Mesothelial cell of epicardium (in vitro differentiated cells): ENCODE measurements around the gene STK39. TPM values are rescaled to one million over a fixed set of nuclear protein-coding genes. Genes with fewer than 3 reads are reported as not detected.

Experiments
- DNase-seq, 2 experiments: peaks; one replicate each; pipeline ENCODE4 v3.0.0; 2021; ENCODE audit warnings: low spot score in 2 of 2; ENCODE audit not compliant: unreplicated experiment in 2 of 2
- H3K27ac Mint-ChIP-seq: 2 replicates; pipeline ENCODE4 v1.8.0; 2021; ENCODE audit warnings: mixed read lengths
- H3K27me3 Mint-ChIP-seq: 2 replicates; pipeline ENCODE4 v1.8.0; 2021; ENCODE audit warnings: low read depth, mixed read lengths
- H3K36me3 Mint-ChIP-seq: 2 replicates; pipeline ENCODE4 v1.8.0; 2021; ENCODE audit warnings: mixed read lengths
- H3K4me1 Mint-ChIP-seq: 2 replicates; pipeline ENCODE4 v1.8.0; 2021; ENCODE audit warnings: mixed read lengths
- H3K4me3 Mint-ChIP-seq: 2 replicates; pipeline ENCODE4 v1.8.0; 2021; ENCODE audit warnings: mild to moderate bottlenecking, moderate library complexity, mixed read lengths
- H3K9me3 Mint-ChIP-seq: 2 replicates; pipeline ENCODE4 v1.8.0; 2021; ENCODE audit warnings: mixed read lengths
- total RNA-seq: library from RNA; stranded (reverse); gene quantifications from 3 replicates; pipeline ENCODE4 v1.2.1, GENCODE V29; 2021
- TF ChIP-seq, protein P1 (sequence below): fragments of 200-600 bp; sonication (generic); IDR thresholded peaks from one replicate; pipeline ENCODE4 v1.5.0; 2021; ENCODE audit warnings: antibody characterized with exemption; ENCODE audit not compliant: unreplicated experiment

Gene STK39
- total RNA-seq, 1 donor from 2014 or later: 18.7 TPM

DNA sequence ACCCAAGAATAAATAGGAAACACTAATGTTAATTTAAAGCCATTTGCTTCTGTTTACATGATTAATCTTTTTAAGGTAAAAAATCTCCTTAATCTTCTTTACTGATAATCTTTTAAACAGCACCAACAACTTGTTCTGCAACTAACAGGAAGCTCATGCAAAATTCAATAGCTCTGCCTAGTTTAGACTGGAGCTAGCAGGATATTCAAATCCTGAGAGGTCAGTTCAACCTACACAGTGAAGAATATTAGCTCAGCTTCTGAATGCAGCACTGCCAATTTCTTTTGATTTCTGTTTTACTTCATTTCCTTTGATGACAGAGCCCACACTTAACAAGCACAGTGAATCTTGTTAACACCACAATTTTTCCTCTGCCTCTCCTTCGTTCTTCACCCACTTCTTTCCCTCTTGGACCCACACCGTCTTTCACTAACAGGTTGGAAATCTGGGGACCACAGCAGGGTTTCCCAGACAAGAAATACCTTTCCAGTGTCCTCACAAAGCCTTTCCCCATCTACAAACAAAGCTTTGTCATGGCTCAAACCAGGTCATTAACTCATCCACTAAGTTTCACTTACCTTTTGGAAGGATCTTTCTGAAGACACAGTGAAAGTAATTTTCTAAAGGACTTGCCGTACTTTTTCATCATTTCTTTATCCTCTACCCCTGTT lies 109.8 kb downstream of the STK39 start:
- Mint-ChIP-seq H3K27me3 (no peaks in the 10 kb centered on the region), H3K36me3 (peaks cover 19% of the 10 kb centered on the region), H3K27ac (no peak overlapping the region), H3K4me3 (no peak overlapping the region), H3K4me1 (peaks cover 34% of the 10 kb centered on the region), H3K9me3 (no peaks in the 10 kb centered on the region)
- DNase-seq: no peak
- TF ChIP-seq, protein P1, sequence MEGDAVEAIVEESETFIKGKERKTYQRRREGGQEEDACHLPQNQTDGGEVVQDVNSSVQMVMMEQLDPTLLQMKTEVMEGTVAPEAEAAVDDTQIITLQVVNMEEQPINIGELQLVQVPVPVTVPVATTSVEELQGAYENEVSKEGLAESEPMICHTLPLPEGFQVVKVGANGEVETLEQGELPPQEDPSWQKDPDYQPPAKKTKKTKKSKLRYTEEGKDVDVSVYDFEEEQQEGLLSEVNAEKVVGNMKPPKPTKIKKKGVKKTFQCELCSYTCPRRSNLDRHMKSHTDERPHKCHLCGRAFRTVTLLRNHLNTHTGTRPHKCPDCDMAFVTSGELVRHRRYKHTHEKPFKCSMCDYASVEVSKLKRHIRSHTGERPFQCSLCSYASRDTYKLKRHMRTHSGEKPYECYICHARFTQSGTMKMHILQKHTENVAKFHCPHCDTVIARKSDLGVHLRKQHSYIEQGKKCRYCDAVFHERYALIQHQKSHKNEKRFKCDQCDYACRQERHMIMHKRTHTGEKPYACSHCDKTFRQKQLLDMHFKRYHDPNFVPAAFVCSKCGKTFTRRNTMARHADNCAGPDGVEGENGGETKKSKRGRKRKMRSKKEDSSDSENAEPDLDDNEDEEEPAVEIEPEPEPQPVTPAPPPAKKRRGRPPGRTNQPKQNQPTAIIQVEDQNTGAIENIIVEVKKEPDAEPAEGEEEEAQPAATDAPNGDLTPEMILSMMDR: no peak

DNA sequence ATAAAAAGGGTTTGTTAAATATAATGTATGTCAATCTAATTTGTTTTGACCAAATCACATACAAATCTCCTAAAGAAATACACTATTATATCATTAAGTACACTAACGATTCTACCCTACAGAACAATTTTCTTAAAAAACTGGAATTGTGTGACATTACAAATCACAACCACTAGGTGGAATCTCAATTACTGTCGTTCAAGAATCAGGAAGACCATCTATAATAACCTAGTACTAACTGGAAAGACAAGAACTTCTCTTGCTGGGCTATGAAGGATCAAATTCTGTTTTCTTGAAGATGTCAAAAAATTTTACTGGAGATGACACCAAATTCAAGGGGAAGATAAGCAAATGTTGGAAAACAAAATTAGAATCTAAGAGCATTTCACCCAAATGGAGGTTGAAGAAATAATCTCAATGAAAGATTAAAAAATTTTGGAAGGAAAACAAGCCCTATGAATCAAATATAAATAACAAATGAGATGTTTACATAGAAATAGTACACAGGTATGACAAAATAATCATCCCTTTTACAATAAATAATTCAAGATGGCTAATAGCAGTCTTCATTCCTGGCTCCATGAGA lies 110.9 kb downstream of the STK39 start:
- Mint-ChIP-seq H3K27me3 (no peaks in the 10 kb centered on the region), H3K4me3 (no peak overlapping the region), H3K4me1 (peaks cover 34% of the 10 kb centered on the region), H3K27ac (no peak overlapping the region), H3K9me3 (no peaks in the 10 kb centered on the region), H3K36me3 (peaks cover 23% of the 10 kb centered on the region)
- DNase-seq: no peak
- TF ChIP-seq, protein P1: peak; percentile 83

DNA sequence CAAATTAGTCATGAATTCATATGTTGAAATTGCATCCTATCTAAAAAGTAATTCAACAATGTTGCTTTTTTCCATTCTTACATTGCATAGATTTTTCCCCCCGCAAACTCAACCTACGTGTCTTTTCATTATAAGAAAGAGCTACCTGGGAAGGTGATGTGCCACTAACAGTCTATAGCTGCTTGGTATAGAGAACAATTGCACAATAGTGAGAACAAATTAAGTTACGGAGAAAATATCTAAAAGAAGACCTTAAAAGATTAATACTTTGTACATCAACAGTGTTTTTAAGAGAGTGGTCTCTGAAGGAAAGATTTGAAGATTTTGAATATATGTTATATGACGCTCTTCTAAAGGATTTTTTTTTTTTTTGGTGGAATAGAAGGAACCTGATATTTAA lies 111.8 kb downstream of the STK39 start:
- TF ChIP-seq, protein P1: no peak
- DNase-seq: no peak
- no peaks in the 10 kb centered on the region for H3K27me3 Mint-ChIP-seq
- H3K36me3 Mint-ChIP-seq: peaks cover 23% of the 10 kb centered on the region
- no peaks in the 10 kb centered on the region for H3K9me3 Mint-ChIP-seq
- peaks cover 32% of the 10 kb centered on the region for H3K4me1 Mint-ChIP-seq
- no peak overlapping the region for H3K27ac Mint-ChIP-seq
- H3K4me3 Mint-ChIP-seq: no peak overlapping the region

DNA sequence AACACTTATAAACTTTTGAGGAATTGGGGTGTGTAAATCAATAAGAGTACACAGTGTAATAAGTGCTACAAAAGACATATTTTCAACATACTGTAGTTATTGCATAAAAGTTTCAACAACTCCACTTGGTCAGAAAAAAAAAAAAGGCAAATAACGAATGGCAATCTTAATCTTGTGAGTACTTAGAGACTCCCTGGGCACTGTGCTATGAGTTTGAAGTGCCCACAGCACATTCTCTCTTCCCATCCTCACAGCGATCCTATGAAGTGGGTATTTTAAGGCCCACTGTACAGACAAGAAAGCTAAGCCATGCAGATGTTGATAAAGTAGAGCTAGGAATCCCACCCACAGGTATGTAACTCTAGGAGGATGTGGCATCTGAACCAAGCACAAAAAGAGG lies 112.3 kb downstream of the STK39 start:
- H3K27ac Mint-ChIP-seq: no peak overlapping the region
- H3K9me3 Mint-ChIP-seq: no peaks in the 10 kb centered on the region
- H3K36me3 Mint-ChIP-seq: peaks cover 26% of the 10 kb centered on the region
- H3K4me3 Mint-ChIP-seq: no peak overlapping the region
- TF ChIP-seq, protein P1: no peak
- H3K27me3 Mint-ChIP-seq: no peaks in the 10 kb centered on the region
- no peak for DNase-seq
- H3K4me1 Mint-ChIP-seq: peaks cover 27% of the 10 kb centered on the region

DNA sequence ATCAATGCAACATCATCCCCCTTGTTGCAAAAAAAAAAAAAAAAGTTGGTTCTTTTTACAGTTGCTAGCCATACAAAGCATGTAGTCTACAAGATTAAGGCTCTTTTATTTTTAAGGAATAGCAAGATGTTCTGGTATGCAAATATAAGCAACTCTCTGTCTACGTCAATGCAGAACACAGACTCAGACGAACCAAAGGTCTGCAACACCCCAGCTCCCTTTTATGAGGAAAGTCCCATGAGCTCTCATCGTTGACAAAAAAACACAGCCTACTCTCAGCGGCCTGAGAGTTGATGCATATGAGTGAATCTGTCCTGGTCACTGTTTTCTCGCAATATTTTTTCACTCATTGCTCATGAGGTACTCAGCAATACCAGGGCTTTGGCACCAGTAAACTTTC lies 112.9 kb downstream of the STK39 start:
- Mint-ChIP-seq H3K4me1 (peaks cover 21% of the 10 kb centered on the region), H3K27me3 (no peaks in the 10 kb centered on the region), H3K4me3 (no peak overlapping the region), H3K36me3 (peaks cover 26% of the 10 kb centered on the region), H3K27ac (no peak overlapping the region), H3K9me3 (no peaks in the 10 kb centered on the region)
- TF ChIP-seq, protein P1: no peak
- no peak for DNase-seq
